ENCODE data around the gene ELMOD3. TPM values are rescaled to one million over a fixed set of nuclear protein-coding genes. Genes with fewer than 3 reads are reported as not detected.
"Not testable (repeated sequence)": the region's sequence is repeated elsewhere in the genome, so short reads cannot be mapped to it uniquely, and the experiment has no call there.

The ELMOD3 gene
- total and polyA plus RNA-seq, 9 donors, result 10.6 to 18.6 (median 15.8) TPM

DNA sequence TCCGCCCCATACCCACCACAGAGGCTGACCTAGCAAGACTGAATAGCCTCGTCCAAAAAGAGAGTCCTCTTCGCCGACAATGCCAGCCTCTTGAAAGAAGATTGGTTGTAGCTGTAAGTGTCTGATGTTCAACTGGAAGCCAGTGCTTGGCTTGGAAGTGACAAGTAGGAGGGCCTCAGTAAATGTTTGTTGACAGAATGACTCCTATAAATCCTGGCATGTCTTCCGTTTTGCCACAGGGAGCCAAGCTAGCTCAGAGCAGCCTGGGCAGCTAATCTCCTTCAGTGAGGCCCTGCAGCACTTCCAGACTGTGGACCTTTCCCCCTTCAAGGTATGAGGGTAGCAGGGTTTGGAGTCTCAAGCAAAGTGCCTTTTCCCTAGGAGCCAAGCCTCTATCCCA, 14.9 kb downstream of the ELMOD3 start:
- no peak overlapping the region for H3K27ac ChIP-seq (ENCODE audit: low read length)
- H3K9me3 ChIP-seq (replicated peaks; ENCODE audit: control insufficient read depth, low read depth, low read length), result no peaks in the 10 kb centered on the region
- H3K27me3 ChIP-seq (ENCODE audit: control insufficient read depth, insufficient read depth, low read length), result no peaks in the 10 kb centered on the region
- peaks cover 48% of the 10 kb centered on the region for H3K36me3 ChIP-seq (ENCODE audit: control insufficient read depth, insufficient read depth, low read length)
- H3K4me1 ChIP-seq (ENCODE audit: control insufficient read depth, insufficient read depth, low read length), result no peaks in the 10 kb centered on the region
- no peak overlapping the region for H3K4me3 ChIP-seq (ENCODE audit: low read length)
- no peak for DNase-seq
- WGBS (ENCODE audit: insufficient coverage), result no CpG with 5 or more reads among the region's 5 CpGs

DNA sequence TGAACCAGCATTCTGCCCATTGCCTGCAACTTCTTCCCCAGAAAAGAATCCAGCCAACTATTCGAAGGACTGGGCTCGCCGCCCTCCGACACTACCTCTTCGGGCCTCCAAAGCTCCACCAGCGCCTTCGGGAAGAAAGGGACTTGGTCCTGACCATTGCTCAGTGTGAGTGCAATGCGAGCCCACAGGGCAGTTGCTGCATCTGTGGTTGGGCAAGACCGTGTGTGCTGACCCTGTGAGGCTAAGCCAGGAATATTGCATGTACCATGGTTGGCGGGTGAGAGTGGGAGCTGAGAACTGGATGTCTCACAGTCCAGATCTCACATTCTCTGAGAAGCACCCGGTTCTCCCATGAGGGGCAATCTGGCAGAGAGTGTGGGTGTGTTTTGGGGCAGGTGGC, 16.5 kb downstream of the ELMOD3 start:
- H3K27ac ChIP-seq (ENCODE audit: low read length), result no peak overlapping the region
- no peaks in the 10 kb centered on the region for H3K9me3 ChIP-seq (replicated peaks; ENCODE audit: control insufficient read depth, low read depth, low read length)
- peaks cover 43% of the 10 kb centered on the region for H3K36me3 ChIP-seq (ENCODE audit: control insufficient read depth, insufficient read depth, low read length)
- H3K4me3 ChIP-seq (ENCODE audit: low read length), result no peak overlapping the region
- WGBS (ENCODE audit: insufficient coverage), result 91% methylated on average over 10 of the region's 11 CpGs
- no peaks in the 10 kb centered on the region for H3K27me3 ChIP-seq (ENCODE audit: control insufficient read depth, insufficient read depth, low read length)
- DNase-seq, result no peak
- H3K4me1 ChIP-seq (ENCODE audit: control insufficient read depth, insufficient read depth, low read length), result no peaks in the 10 kb centered on the region

DNA sequence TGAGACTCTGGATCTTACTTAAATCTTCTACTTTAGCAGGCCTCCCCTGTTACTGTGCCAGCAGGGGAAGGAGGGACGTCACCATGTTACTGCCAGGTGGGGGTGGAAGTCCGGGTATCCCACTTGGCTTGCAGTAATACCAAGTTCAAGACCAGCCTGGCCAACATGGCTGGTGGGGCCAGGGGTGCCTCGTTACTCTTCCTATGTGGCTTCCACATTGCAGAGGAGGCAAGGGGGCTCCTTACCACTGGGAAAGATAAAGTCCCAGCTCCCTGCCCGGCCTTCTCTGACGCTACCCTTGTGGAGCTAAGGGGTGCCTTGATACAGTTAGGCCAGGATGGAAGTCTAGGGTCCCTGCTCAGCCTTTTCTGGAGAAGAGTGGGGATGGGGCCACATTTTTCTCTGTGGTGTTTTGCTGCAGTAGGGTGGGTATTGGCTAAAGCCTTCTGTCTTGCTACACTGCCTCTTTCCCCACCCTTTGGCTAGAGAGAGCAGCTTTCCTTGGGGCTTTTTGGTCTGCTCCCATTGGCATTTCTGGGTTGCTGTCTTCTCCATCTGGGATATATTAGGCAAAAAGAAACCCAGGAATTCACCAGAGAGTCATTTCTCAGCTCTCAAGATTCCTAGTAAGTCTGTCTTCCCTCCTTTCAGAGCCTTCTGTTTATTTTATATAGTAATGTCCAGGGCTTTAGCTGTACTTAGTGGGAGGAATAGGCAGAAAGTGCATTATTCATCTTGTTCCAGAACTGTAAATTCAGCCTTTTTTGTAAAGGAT, 21.9 kb downstream of the ELMOD3 start:
- no peak for DNase-seq
- H3K4me1 ChIP-seq (ENCODE audit: control insufficient read depth, insufficient read depth, low read length), result no peaks in the 10 kb centered on the region
- 79% methylated on average over 4 of the region's 5 CpGs for WGBS (ENCODE audit: insufficient coverage)
- no peak overlapping the region for H3K4me3 ChIP-seq (ENCODE audit: low read length)
- no peak overlapping the region for H3K27ac ChIP-seq (ENCODE audit: low read length)
- H3K36me3 ChIP-seq (ENCODE audit: control insufficient read depth, insufficient read depth, low read length), result peaks cover 31% of the 10 kb centered on the region
- no peaks in the 10 kb centered on the region for H3K27me3 ChIP-seq (ENCODE audit: control insufficient read depth, insufficient read depth, low read length)
- H3K9me3 ChIP-seq (replicated peaks; ENCODE audit: control insufficient read depth, low read depth, low read length), result peaks cover 2% of the 10 kb centered on the region

DNA sequence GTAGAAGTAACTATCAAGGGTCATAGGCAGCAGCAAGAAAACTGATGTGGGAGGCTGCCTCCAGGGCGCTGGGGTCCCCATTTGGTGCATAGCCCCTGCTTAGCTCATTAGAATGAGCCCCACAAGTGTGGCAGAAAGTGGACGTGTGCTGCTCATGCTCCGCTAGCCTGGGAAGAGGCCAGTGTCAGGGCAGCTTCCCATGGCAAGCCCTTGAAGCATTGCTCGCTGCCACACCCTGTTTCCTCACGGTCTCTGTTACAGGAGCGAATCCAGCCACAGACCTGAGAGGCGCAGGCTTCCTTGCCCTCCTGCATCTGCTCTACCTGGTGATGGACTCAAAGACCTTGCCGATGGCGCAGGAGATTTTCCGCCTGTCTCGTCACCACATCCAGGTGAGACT, 22.5 kb downstream of the ELMOD3 start:
- H3K4me1 ChIP-seq (ENCODE audit: control insufficient read depth, insufficient read depth, low read length), result no peaks in the 10 kb centered on the region
- no peak overlapping the region for H3K4me3 ChIP-seq (ENCODE audit: low read length)
- no peak overlapping the region for H3K27ac ChIP-seq (ENCODE audit: low read length)
- WGBS (ENCODE audit: insufficient coverage), result 78% methylated on average over 10 of the region's 11 CpGs
- H3K36me3 ChIP-seq (ENCODE audit: control insufficient read depth, insufficient read depth, low read length), result peaks cover 32% of the 10 kb centered on the region
- peaks cover 2% of the 10 kb centered on the region for H3K9me3 ChIP-seq (replicated peaks; ENCODE audit: control insufficient read depth, low read depth, low read length)
- DNase-seq, result no peak
- no peaks in the 10 kb centered on the region for H3K27me3 ChIP-seq (ENCODE audit: control insufficient read depth, insufficient read depth, low read length)

DNA sequence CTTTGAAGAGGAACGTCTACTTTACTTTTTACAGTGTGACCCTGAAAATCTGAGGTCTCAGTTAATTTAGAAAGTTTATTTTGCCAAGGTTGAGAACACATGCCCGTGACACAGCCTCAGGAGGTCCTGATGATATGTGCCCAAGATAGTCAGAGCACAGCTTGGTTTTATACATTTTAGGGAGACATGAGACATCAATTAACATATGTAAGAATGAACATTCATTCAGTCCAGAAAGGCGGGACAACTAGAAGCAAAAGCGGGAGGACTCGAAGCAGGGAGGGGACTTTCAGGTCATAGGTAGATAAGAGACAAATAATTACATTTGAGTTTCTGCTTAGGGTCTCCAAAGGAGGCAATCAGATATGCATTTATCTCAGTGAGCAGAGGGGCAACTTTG, 23.7 kb downstream of the ELMOD3 start:
- 89% methylated on average over 2 of the region's 5 CpGs for WGBS (ENCODE audit: insufficient coverage)
- Histone ChIP-seq H3K27me3 (ENCODE audit: control insufficient read depth, insufficient read depth, low read length) (no peaks in the 10 kb centered on the region), H3K27ac (ENCODE audit: low read length) (no peak overlapping the region), H3K4me3 (ENCODE audit: low read length) (no peak overlapping the region), H3K4me1 (ENCODE audit: control insufficient read depth, insufficient read depth, low read length) (no peaks in the 10 kb centered on the region), H3K9me3 (replicated peaks; ENCODE audit: control insufficient read depth, low read depth, low read length) (peaks cover 2% of the 10 kb centered on the region), H3K36me3 (ENCODE audit: control insufficient read depth, insufficient read depth, low read length) (peaks cover 29% of the 10 kb centered on the region)
- DNase-seq, result no peak

DNA sequence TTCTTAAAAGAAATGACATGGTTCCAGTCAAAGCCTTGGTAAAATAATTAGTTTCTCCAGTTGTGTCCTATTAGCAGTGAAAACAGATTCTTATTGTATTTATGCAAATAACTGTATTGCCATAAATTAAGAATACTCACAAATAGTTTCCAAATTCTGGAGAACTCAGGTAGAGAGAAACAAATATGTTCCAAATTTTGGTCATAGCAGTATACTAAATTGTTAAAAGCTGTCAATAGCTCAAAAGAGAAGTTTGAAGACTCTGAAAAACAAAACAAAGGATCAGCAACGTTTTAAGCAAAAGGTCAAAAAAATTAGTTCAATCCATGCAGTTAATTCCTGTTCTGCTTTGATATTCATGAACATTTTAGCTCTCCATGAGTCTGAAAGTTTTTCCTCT, 25.5 kb downstream of the ELMOD3 start:
- peaks cover 34% of the 10 kb centered on the region for H3K36me3 ChIP-seq (ENCODE audit: control insufficient read depth, insufficient read depth, low read length)
- WGBS (ENCODE audit: insufficient coverage), result 100% methylated on average over 1 of the region's 1 CpG
- no peaks in the 10 kb centered on the region for H3K27me3 ChIP-seq (ENCODE audit: control insufficient read depth, insufficient read depth, low read length)

DNA sequence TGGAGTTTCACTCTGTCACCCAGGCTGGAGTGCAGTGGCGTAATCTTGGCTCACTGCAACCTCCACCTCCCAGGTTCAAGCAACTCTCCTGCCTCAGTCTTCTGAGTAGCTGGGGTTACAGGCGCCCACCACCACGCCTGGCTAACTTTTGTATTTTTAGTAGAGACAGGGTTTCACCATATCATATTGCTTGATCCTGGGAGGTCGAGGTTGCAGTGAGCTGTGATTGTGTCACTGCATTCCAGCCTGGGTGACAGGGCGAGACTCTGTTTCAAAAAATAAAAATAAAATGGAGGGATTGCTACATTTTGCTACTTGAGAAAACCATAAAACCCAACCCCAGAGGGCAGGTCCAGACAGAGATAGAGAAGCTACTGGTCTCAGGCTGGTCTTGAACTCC, 28.6 kb downstream of the ELMOD3 start:
- H3K36me3 ChIP-seq (ENCODE audit: control insufficient read depth, insufficient read depth, low read length), result peaks cover 45% of the 10 kb centered on the region

More for the DNA sequence above, 25.5 kb downstream of the ELMOD3 start:
- H3K4me3 ChIP-seq (ENCODE audit: low read length), result no peak overlapping the region
- no peak overlapping the region for H3K27ac ChIP-seq (ENCODE audit: low read length)
- no peaks in the 10 kb centered on the region for H3K4me1 ChIP-seq (ENCODE audit: control insufficient read depth, insufficient read depth, low read length)
- DNase-seq, result no peak
- H3K9me3 ChIP-seq (replicated peaks; ENCODE audit: control insufficient read depth, low read depth, low read length), result peaks cover 2% of the 10 kb centered on the region

DNA sequence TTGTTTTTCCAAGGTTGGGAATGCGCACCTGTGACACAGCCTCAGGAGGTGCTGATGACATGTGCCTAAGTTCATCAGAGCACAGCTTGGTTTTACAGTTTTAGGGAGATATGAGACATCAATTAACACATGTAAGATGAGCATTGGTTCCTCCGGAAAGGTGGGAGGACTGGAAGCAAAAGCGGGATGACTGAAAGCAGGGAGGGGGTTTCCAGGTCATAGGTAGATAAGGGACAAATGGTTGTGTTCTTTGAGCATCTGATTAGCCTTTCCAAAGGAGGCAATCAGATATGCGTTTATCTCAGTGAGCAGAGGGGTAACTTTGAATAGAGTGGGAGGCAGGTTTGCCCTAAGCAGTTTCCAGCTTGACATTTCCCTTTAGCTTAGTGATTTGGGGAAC, 29.3 kb downstream of the ELMOD3 start:
- no peak for DNase-seq
- H3K27me3 ChIP-seq (ENCODE audit: control insufficient read depth, insufficient read depth, low read length), result no peaks in the 10 kb centered on the region
- H3K27ac ChIP-seq (ENCODE audit: low read length), result no peak overlapping the region
- peaks cover 48% of the 10 kb centered on the region for H3K36me3 ChIP-seq (ENCODE audit: control insufficient read depth, insufficient read depth, low read length)
- WGBS (ENCODE audit: insufficient coverage), result 87% methylated on average over 4 of the region's 4 CpGs
- H3K4me1 ChIP-seq (ENCODE audit: control insufficient read depth, insufficient read depth, low read length), result no peaks in the 10 kb centered on the region
- H3K9me3 ChIP-seq (replicated peaks; ENCODE audit: control insufficient read depth, low read depth, low read length), result peaks cover 2% of the 10 kb centered on the region
- H3K4me3 ChIP-seq (ENCODE audit: low read length), result no peak overlapping the region

More for the DNA sequence above, 28.6 kb downstream of the ELMOD3 start:
- H3K4me3 ChIP-seq (ENCODE audit: low read length); H3K9me3 ChIP-seq (replicated peaks; ENCODE audit: control insufficient read depth, low read depth, low read length); H3K4me1 ChIP-seq (ENCODE audit: control insufficient read depth, insufficient read depth, low read length); H3K27ac ChIP-seq (ENCODE audit: low read length); H3K27me3 ChIP-seq (ENCODE audit: control insufficient read depth, insufficient read depth, low read length); DNase-seq: not testable (repeated sequence)
- WGBS (ENCODE audit: insufficient coverage), result no CpG with 5 or more reads among the region's 5 CpGs

DNA sequence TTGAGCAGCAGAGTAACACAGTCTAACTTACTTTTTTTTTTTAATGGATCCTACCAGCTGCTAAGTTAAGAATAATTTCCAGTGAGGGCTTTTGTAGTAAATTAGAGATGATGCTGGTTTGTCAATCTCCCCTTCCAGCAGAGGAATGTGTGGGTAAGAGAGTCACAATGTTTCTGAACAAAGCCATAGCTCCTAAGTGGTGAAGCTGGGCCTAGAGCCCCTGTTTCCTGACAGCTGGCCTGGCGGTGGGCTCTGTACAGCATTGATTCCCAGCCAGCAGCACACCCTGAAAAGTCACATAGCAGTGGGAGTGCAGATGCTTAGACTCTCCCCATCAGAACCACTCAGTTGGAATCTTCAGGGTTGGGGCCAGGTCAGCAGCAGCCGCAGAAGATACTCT, 31.2 kb downstream of the ELMOD3 start:
- Histone ChIP-seq H3K4me3 (ENCODE audit: low read length) (no peak overlapping the region), H3K9me3 (replicated peaks; ENCODE audit: control insufficient read depth, low read depth, low read length) (peaks cover under 1% of the 10 kb centered on the region), H3K36me3 (ENCODE audit: control insufficient read depth, insufficient read depth, low read length) (peaks cover 56% of the 10 kb centered on the region), H3K4me1 (ENCODE audit: control insufficient read depth, insufficient read depth, low read length) (no peaks in the 10 kb centered on the region), H3K27me3 (ENCODE audit: control insufficient read depth, insufficient read depth, low read length) (no peaks in the 10 kb centered on the region), H3K27ac (ENCODE audit: low read length) (no peak overlapping the region)
- no peak for DNase-seq
- WGBS (ENCODE audit: insufficient coverage), result 55% methylated on average over 2 of the region's 2 CpGs

DNA sequence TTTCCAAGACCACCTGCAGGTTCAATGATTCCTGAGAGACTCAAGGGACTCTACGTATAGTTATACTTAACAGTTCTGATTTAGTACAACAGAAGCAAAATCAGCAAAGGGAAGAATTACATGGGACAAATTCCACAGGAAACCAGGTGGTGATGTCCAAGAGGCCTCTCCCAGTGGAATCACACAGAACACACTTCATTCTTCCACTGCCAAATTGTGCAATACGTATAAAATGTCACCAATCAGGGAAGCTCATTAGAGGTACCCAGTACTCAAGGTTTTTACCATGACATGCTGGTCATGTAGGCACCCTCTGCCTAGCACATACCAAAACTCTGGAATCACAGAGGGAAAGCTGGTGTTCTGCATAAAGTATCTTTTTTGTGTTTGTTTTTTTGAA, 33.2 kb downstream of the ELMOD3 start:
- Histone ChIP-seq H3K4me1 (ENCODE audit: control insufficient read depth, insufficient read depth, low read length) (no peaks in the 10 kb centered on the region), H3K27me3 (ENCODE audit: control insufficient read depth, insufficient read depth, low read length) (no peaks in the 10 kb centered on the region), H3K36me3 (ENCODE audit: control insufficient read depth, insufficient read depth, low read length) (peaks cover 67% of the 10 kb centered on the region), H3K4me3 (ENCODE audit: low read length) (no peak overlapping the region), H3K27ac (ENCODE audit: low read length) (no peak overlapping the region), H3K9me3 (replicated peaks; ENCODE audit: control insufficient read depth, low read depth, low read length) (no peaks in the 10 kb centered on the region)
- WGBS (ENCODE audit: insufficient coverage), result no CpG with 5 or more reads among the region's 2 CpGs
- no peak for DNase-seq

All from muscle of leg (tissue), 11 donors.